Lower lobe of right lung (tissue), 2 donors: Measurements from ENCODE around the gene AFF3. TPM values are rescaled to one million over a fixed set of nuclear protein-coding genes. Genes with fewer than 3 reads are reported as not detected.

Experiments
- ATAC-seq, 2 donors: fragments of 200-7000 bp; cut with Tn5 transposase; one replicate each; pipeline ENCODE4 v1.9.1; 2020 to 2022; ENCODE audit warnings: mild to moderate bottlenecking in 2 of 2, moderate library complexity in 2 of 2
- DNase-seq: peaks from one replicate; pipeline ENCODE4 v3.0.0-alpha.2; 2020
- H3K27ac ChIP-seq: fragments of 200-600 bp; one replicate; pipeline ENCODE4 v1.8.0; 2022
- H3K27me3 ChIP-seq: fragments of 200-600 bp; one replicate; pipeline ENCODE4 v1.8.0; 2022; ENCODE audit warnings: low read depth
- H3K36me3 ChIP-seq: fragments of 200-600 bp; one replicate; pipeline ENCODE4 v1.8.0; 2022; ENCODE audit warnings: mild to moderate bottlenecking
- H3K4me1 ChIP-seq: fragments of 200-600 bp; one replicate; pipeline ENCODE4 v1.8.0; 2022
- H3K4me3 ChIP-seq: fragments of 200-600 bp; one replicate; pipeline ENCODE4 v1.8.0; 2022; ENCODE audit warnings: mild to moderate bottlenecking
- H3K9me3 ChIP-seq: fragments of 200-600 bp; one replicate; pipeline ENCODE4 v1.8.0; 2022
- intact Hi-C: fragments of 100-400 bp; cut with DNase I; formaldehyde crosslinking; loops from one replicate; pipeline ENCODE4 v1.11.0; 2022
- total RNA-seq: library from RNA; stranded (reverse); fragmentation: NEBNext Ultra II Directional; extraction: Animal tissue kit (Norgen Biotek cat#: 25700); gene quantifications from one replicate; pipeline ENCODE4 v1.2.1, GENCODE V29; 2021
- TF ChIP-seq, protein P1 (sequence below): fragments of 200-600 bp; IDR thresholded peaks from one replicate; pipeline ENCODE4 v1.8.0; 2022; ENCODE audit warnings: antibody characterized with exemption, mild to moderate bottlenecking
- donor health status: DM: no; HTN: yes; CAD: no; lungs with severe emphysema.

Gene AFF3
- total RNA-seq, 1 donor from 2014 or later = 57.3 TPM

DNA sequence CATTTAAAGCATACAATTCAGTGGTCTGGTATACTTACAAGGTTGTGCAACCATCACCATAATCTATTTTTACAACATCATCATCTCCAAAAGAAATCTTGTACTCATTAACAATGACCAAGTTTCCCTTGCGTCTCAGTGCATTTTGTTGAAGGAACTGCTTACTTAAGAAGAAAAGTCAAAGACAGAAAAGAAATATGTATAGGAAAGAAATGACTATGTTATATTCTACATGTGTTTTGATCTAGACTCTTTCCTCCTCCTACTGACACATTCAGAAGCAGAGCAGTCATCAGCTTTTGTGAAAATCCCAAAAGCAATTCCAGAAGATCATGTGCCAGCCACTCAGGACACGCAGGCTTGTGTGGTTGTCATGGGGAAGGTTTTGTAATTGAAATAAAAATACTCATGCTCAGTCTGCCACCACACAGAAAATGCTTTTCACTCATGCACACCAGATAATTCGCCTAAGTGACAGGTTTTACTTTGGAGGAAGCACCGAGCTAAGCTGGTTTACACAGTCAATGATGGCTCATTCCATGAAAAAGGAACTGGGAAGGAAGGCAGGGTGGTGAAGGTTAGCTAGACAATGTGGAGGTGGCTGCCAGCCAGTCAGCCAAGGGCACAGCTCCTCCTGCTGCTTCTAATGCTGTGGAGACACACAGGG is 494.1 kb downstream of the AFF3 start:
- ATAC-seq (peak in 1 of 2 donors; percentile 36), DNase-seq (no peak)
- Histone ChIP-seq H3K4me1 (no peaks in the 10 kb centered on the region), H3K27me3 (no peaks in the 10 kb centered on the region), H3K9me3 (no peaks in the 10 kb centered on the region), H3K27ac (no peak overlapping the region), H3K4me3 (no peak overlapping the region), H3K36me3 (no peaks in the 10 kb centered on the region)
- TF ChIP-seq, protein P1, sequence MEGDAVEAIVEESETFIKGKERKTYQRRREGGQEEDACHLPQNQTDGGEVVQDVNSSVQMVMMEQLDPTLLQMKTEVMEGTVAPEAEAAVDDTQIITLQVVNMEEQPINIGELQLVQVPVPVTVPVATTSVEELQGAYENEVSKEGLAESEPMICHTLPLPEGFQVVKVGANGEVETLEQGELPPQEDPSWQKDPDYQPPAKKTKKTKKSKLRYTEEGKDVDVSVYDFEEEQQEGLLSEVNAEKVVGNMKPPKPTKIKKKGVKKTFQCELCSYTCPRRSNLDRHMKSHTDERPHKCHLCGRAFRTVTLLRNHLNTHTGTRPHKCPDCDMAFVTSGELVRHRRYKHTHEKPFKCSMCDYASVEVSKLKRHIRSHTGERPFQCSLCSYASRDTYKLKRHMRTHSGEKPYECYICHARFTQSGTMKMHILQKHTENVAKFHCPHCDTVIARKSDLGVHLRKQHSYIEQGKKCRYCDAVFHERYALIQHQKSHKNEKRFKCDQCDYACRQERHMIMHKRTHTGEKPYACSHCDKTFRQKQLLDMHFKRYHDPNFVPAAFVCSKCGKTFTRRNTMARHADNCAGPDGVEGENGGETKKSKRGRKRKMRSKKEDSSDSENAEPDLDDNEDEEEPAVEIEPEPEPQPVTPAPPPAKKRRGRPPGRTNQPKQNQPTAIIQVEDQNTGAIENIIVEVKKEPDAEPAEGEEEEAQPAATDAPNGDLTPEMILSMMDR = no peak
- intact Hi-C loops = no loop called here

DNA sequence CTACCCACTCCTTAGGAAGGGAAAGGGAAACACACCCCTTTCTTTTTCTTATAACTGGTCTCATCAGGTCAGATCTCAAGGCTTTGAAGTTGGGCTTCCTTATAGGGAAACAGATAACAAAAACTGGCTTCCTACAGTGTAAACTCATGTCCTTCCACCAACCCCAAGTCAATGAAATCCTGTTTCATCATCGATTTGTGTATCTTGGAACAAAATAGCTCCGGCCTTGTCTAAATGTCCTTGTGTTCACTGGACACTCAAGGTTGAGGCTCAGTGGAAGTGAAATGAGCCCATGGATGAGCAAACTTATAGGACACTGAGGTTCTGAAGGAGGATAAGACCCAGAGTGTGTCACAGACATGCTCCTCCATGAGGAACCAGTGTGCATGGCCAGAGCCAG is 496.4 kb downstream of the AFF3 start:
- ATAC-seq = no peak
- Histone ChIP-seq H3K27ac (no peak overlapping the region), H3K27me3 (no peaks in the 10 kb centered on the region), H3K4me1 (no peaks in the 10 kb centered on the region), H3K9me3 (no peaks in the 10 kb centered on the region), H3K4me3 (no peak overlapping the region), H3K36me3 (no peaks in the 10 kb centered on the region)
- intact Hi-C loops = no loop called here
- TF ChIP-seq, protein P1 = no peak
- no peak for DNase-seq

DNA sequence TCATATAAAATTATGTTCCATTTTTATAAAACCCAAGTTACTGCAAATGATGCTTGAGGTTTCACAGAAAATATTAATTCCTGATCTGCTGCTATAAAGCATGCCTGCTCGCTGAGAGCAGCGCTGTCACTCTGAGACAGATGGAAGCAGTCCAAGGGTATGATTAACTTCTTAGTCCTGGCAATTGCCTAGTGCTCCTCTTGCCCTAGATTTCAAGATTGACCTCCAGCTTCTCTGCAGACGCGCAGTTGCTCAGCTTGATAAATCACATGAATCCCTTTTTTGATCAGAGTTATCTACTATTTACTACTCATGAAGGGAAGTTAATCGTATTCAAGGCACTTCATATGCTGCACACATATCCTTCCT is 498.0 kb downstream of the AFF3 start:
- Histone ChIP-seq H3K4me3 (no peak overlapping the region), H3K36me3 (no peaks in the 10 kb centered on the region), H3K27me3 (no peaks in the 10 kb centered on the region), H3K27ac (no peak overlapping the region), H3K9me3 (no peaks in the 10 kb centered on the region), H3K4me1 (no peaks in the 10 kb centered on the region)
- intact Hi-C loops = no loop called here
- TF ChIP-seq, protein P1 = no peak
- DNase-seq (no peak), ATAC-seq (no peak)

DNA sequence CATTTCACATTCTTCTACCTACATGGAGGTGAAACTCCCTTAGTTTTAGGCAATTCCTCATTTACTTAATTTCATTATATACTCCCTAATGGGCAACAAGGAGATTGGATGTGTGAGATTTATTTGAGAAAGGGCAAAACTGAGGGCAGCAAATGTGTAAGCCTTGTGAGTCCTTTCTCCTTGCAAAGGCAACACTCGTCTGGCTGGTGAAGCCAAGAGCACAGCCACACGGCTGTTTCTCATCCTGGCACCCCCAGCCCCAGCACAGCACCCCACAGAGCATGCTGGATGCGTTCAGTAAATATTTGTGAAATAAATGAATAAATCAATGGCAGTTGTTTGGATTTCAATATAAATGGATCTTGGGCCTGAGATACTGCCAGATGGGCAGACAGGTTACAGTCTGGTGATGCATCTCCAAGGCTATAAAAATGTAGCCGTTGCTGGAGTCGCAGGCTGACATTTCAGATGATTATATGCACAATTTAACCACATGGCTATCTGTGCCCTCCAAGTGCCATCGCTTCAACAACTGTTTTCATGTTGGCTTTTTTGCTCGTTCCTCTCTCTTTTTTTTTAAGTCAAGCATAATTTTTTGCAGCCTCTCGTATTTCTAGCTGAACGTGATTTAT is 498.5 kb downstream of the AFF3 start:
- H3K27ac ChIP-seq = no peak overlapping the region
- H3K9me3 ChIP-seq = no peaks in the 10 kb centered on the region
- no peaks in the 10 kb centered on the region for H3K27me3 ChIP-seq
- ATAC-seq (no peak), DNase-seq (no peak)
- no peak overlapping the region for H3K4me3 ChIP-seq
- TF ChIP-seq, protein P1 = no peak
- intact Hi-C loops = no loop called here
- no peaks in the 10 kb centered on the region for H3K4me1 ChIP-seq
- no peaks in the 10 kb centered on the region for H3K36me3 ChIP-seq

DNA sequence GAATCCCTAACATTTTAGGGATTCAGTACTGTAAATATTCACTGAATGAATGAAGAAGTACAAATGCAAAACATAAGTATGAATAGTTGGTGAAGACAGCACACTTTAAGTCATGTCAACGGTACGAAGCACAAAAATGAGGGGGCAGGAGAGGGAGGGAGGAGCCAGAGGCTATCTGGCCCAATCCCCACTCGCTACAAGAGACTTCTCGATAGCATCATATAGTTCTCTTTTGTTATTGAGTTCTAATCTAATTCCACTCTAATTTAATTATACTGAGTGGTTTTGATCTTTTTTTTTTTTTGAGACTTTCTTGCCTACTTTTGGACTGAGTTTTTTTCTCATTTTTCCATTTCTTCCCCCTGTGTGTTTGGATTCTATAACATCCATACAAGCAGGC is 500.4 kb downstream of the AFF3 start:
- H3K4me3 ChIP-seq = no peak overlapping the region
- H3K9me3 ChIP-seq = no peaks in the 10 kb centered on the region
- intact Hi-C loops = no loop called here
- TF ChIP-seq, protein P1 = no peak
- H3K27ac ChIP-seq = no peak overlapping the region
- ATAC-seq (no peak), DNase-seq (no peak)
- no peaks in the 10 kb centered on the region for H3K27me3 ChIP-seq
- H3K4me1 ChIP-seq = no peaks in the 10 kb centered on the region
- H3K36me3 ChIP-seq = no peaks in the 10 kb centered on the region
